Stimulated activated CD8-positive, alpha-beta memory T cell treated with anti-CD3 and anti-CD28 coated beads, Interleukin-2, amount 100 ng/mL, for 48 hours (primary cell): Measurements from ENCODE around the gene PPP4R3B.

Experiments used
- DNase-seq, 2 donors: peaks; one replicate each; pipeline ENCODE4 v3.0.0-alpha.2; 2020; ENCODE audit warnings: low read depth in 2 of 2

PPP4R3B gene

DNA sequence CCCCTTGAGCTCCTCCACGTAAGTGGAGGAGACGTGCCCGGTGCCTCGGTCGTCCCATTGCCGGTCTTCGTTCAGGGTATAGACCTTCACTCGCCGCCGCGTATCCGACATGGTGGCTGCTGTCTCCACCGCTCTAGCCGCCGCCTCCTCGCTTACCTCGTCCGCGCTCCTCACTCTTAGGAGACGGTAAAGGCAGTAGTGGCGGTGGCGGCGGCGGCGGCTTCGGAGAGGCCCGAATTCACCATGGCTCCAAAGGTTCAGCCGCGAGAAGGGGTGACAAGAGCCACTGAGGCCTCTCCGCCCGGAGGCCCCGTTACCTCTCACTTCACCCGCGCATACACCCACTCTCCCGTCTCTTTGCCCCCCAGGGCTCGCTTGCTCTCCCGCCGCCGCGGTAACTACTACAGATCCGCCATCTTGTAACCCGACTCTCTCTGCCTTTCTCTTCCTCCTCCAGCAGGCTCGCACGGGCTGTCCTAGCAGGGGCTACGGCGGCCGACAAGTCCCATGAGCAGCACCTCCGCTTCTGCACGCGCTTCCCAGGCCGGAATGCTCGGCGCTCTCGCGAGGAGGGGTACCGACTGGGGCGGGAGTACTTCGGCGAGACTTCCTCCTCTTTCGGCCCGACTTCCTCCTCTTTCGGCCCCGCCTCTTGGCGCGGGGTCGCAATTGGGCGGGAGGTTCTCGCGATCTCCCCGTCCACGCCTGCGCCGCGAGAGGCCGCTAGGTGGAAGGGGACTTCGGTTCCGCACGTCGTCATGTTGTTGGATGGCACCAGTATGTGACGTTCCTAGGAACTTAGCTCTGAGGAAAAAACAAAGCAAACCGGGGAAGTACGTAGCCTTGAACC lies at the start of gene PPP4R3B:
Gene PPP4R3B (minus strand): TSS at position 448 of the 850 bp plus-strand sequence. CDS start 337 bp downstream, at position 111.
- peak; percentile 93 to 96 for DNase-seq

GRCh38 chr2:55653255-55653654 lies 35.8 kb upstream of the PPP4R3B start:
- DNase-seq = no peak

GRCh38 chr2:55649211-55649610 lies 31.8 kb upstream of the PPP4R3B start:
- no peak for DNase-seq

DNA sequence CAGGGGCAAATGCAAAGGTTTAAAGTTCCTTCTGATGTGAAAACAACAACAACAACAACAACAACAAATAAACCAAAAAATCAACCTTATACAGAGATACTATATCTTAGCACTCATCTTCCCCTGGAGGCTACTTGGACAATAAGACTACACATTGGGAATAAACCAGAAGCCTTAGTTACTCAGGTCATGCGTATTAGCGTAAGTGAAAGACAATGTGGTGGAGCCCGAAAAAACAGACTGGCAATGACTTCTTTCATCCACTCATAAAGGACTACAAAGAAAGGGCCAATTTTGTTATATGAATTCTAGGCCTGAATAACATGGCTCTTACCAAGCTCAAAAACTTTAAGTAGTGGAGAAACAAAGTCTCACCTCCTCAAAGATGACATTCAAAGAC lies 19.4 kb upstream of the PPP4R3B start:
- DNase-seq = no peak

GRCh38 chr2:55628931-55629330 lies 11.5 kb upstream of the PPP4R3B start:
- no peak for DNase-seq

- no peak for DNase-seq
These were observed 10.5 kb upstream of the PPP4R3B start for GRCh38 chr2:55627915-55628314.

DNA sequence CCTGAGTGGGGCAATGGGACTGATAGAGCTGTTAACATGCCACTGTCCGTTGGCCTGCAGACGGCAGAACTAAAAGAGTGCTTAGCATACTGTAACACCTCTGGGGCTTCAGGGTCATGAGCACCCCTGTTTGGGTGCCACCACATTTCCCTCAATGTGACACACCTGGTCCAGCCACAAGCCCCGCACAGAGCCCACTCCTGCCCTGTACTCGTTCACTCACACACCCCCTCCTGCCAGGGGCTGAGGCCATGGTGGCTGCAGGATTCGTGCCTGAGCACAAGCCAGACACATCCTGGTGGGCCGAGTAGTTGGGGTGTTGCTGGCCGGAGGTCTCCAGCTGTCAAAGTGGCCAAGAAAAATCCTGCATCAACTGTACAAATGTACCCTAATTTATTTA lies 4.4 kb upstream of the PPP4R3B start:
- no peak for DNase-seq

DNA sequence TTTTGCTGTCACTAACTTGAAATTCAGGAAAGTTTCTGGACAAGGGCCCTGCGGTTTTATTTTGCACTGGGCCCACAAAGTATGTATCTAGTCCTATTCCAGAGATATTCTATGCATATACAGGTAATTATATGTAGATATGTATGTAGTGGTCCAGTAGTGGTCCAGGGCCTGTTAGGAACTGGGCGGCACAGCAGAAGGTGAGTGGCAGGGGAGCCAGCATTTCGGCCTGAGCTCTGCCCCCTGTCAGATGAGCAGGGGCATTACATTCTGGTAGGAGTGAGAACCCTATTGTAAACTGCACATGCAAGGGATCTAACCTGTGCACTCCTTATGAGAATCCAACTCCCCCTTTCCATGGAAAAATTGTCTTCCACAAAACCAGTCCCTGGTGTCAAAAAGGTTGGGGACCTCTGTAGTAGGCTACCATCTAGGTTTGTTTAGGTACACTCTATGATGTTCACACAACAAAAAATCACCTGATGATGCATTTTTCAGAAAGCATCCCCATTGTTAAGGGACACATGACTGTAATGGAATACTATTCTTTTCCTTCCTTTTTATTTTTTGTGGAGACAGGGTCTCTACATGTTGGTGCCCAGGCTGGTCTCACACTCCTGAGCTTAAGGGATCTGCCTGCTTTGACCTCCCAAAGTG lies 2.8 kb upstream of the PPP4R3B start:
- DNase-seq = no peak

- DNase-seq = peak in 1 of 2 donors; percentile 26
These were observed 1.0 kb upstream of the PPP4R3B start for GRCh38 chr2:55618275-55619055.

- DNase-seq = no peak
These were observed 528 bp upstream of the PPP4R3B start for GRCh38 chr2:55618025-55618274.

DNA sequence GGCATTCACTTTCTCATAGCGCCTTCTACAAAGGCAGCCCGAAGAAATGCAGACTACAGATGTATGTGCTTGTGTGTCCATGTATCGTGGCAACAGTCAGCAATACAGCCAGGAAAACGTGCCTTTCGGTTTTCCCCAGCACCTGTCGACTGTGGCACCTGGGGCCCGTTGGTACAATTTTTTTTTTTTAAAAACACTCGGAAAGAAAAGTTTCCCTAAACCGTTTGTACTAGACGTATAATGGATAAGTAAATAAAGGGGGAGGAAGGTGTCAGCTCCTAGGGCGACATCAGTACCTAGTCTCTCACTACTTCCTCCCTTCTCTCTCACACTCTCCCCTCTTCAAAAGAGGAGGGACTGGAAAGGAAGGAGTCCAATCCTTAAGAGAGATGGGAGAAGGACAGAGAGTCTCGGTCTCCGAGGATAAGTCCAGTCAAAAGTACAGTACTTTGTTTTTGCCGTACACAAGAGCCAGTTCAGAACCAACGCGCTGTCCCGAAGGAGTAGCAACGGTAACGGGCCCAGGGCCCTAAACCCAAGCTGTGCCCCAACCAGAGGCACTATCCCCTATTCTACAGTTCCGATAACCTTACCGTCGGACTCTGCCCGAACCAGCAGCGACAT lies 759 bp downstream of the PPP4R3B start:
- no peak for DNase-seq

- DNase-seq = no peak
These were observed 5.4 kb downstream of the PPP4R3B start for GRCh38 chr2:55611997-55612396.

DNA sequence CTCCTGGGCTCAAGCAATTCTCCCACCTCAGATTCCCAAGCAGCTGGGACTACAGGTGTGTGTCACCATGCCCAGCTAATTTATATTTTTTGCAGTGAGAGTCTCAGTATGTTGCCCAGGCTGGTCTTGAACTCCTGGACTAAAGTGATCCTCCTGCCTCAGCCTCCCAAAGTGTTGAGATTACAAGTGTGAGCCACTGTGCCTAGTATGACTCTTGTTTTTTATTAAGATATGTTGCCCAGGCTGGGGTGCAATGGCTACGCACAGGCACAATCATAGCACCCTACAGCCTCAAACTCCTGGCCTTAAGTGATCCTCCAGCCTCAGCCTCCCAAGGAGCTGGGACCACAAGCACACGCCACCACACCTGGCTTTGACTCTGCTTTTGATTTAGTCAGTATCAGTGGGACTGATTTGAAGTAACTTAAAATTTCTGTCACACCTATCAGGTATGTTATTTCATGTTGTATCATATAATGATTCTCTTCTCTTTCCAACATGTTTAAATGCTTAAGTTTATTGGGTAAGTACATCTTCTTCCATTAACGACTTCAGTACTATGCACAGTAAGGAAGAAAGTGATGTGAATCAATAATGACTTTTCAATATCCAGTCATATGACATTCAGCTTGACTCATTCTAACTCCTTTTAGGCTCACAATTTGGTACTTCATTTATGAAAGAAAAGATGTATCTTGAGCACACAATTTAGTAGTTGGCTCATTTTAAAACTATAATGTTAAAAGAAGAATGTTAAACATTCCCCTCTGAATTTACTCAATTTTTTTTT lies 6.3 kb downstream of the PPP4R3B start:
- DNase-seq = no peak

DNA sequence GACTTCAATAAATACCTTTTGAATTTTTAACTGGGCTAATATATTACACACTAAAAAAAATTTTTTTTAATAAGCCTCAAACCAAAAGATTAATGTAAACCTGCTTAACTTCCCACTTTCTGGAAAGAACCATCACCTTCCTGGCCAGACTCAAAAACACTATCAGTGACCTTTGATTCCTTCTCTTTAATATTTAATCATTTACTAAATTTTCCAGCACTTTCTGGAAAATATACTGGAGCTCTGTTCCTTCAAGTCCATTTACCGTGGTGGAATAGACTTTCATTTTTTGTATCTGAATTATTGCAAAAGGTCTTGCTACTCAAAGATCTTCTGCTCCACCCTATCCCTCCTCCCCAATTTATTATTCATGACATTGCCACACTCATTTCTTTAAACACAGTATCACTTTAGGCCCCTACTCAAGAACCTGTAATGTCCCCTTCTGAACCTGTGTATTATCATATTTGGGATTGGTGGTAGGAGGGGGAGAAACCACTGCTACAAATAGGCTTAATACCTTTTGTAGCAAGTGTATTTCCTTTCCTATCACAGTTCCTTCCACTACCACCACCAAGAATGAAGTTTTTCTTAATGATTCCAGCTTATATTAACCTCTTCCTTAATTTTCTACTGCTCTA lies 7.4 kb downstream of the PPP4R3B start:
- DNase-seq = no peak

- no peak for DNase-seq
These were observed 8.1 kb downstream of the PPP4R3B start for GRCh38 chr2:55609193-55609794.

- no peak for DNase-seq
These were observed 9.7 kb downstream of the PPP4R3B start for GRCh38 chr2:55607717-55608116.

- no peak for DNase-seq
These were observed 13.3 kb downstream of the PPP4R3B start for GRCh38 chr2:55604027-55604565.

GRCh38 chr2:55601849-55602248 lies 15.6 kb downstream of the PPP4R3B start:
- DNase-seq = no peak

GRCh38 chr2:55598056-55598795 lies 19.2 kb downstream of the PPP4R3B start:
- no peak for DNase-seq
